ENCODE data around the gene DLGAP1. TPM values are rescaled to one million over a fixed set of nuclear protein-coding genes. Genes with fewer than 3 reads are reported as not detected.
A peak's percentile ranks its signal among the peaks of the same experiment; 100 is the strongest.

DLGAP1 gene
- total RNA-seq, 1 experiment from 2014 or later: 10.1 TPM

- H3K36me3 ChIP-seq (replicated peaks; ENCODE audit: control insufficient read depth, insufficient read depth, low read length): no peaks in the 10 kb centered on the region
- no peak for DNase-seq
- H3K27me3 ChIP-seq (ENCODE audit: control insufficient read depth, insufficient read depth, low read length): no peaks in the 10 kb centered on the region
- H3K4me3 ChIP-seq (ENCODE audit: insufficient read depth, low read depth, low read length): no peak overlapping the region
Measured at GRCh38 chr18:3960977-3961376, 494.1 kb downstream of the DLGAP1 start.

- Histone ChIP-seq H3K4me3 (ENCODE audit: insufficient read depth, low read depth, low read length) (no peak overlapping the region), H3K27me3 (ENCODE audit: control insufficient read depth, insufficient read depth, low read length) (no peaks in the 10 kb centered on the region), H3K36me3 (replicated peaks; ENCODE audit: control insufficient read depth, insufficient read depth, low read length) (no peaks in the 10 kb centered on the region)
- DNase-seq: peak; percentile 21
Measured at GRCh38 chr18:3960142-3960541, 495.0 kb downstream of the DLGAP1 start.

DNA sequence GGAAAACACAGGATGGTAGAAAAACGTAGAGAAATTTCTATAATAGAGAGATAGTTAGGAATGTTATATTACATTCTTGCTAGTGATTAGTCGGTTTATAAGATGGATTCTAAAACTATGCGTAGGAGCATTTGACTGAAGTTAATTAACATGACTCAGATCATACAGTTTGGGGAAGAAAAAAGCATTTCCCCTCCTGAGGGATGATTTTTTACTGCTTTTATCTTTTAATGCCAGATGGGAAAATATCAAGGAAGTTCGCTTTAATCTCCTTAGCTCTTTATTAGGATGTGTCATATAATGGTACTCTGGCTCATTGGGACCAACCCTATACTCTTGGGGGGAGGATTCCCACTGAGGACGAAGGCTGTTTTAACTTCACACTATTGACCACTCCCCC lies 503.1 kb downstream of the DLGAP1 start:
- DNase-seq: no peak
- Histone ChIP-seq H3K27me3 (ENCODE audit: control insufficient read depth, insufficient read depth, low read length) (no peaks in the 10 kb centered on the region), H3K4me3 (ENCODE audit: insufficient read depth, low read depth, low read length) (no peak overlapping the region)

DNA sequence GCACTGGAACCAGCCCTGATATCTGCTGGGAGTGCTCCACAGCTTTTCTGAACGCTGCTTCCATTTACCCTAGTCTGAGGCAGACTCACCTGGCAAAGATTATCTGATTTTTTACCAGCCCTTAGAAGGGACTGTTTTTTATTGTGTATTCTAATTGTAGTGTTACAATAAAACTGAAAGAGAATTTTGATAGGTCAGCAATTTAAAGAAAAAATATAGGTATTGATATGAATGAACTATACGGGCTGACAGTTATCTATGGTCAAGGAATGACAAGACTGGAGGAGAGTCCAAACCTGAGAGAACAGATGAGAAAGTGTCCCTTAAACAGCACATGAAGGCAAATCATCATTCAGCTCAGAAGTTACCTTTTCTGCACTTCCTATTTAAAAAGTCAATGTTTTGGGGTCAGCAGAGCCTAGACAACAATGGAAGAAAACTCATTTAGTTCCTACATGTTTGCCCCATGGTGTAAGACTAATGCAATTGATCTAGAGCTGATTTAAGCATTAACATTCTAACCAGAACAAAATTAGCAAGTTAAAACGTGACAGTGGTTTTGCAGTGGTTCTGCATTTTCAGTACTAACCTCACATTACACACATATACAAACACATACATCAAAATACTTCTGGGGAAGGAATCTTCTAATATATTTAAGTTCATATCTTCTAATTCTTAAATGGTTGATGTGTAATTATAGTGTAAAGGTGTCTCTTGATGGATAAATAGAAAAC lies 504.3 kb downstream of the DLGAP1 start:
- Histone ChIP-seq H3K27me3 (ENCODE audit: control insufficient read depth, insufficient read depth, low read length) (no peaks in the 10 kb centered on the region), H3K4me3 (ENCODE audit: insufficient read depth, low read depth, low read length) (no peak overlapping the region), H3K36me3 (replicated peaks; ENCODE audit: control insufficient read depth, insufficient read depth, low read length) (no peaks in the 10 kb centered on the region)
- no peak for DNase-seq

More for the DNA sequence above, 503.1 kb downstream of the DLGAP1 start:
- no peaks in the 10 kb centered on the region for H3K36me3 ChIP-seq (replicated peaks; ENCODE audit: control insufficient read depth, insufficient read depth, low read length)

DNA sequence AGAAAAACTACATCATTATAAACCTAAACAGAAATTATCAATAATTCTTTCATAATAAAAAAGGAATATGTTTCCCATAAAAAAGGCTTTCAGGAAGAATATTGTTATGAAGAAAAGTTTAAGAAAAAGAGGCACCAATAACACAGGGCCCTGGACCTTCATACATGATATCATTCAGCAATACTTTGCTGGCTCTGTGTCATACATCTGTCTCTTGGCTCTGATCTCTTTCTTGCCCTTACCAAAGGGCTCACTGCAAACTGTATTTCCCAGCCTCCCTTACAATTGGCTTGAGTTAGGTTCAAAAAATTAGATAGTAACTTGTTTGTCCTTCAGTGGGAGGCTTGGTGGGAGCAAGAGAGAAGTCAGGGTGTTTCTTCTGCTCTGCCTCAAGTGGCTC lies 506.1 kb downstream of the DLGAP1 start:
- Histone ChIP-seq H3K4me3 (ENCODE audit: insufficient read depth, low read depth, low read length) (no peak overlapping the region), H3K36me3 (replicated peaks; ENCODE audit: control insufficient read depth, insufficient read depth, low read length) (no peaks in the 10 kb centered on the region), H3K27me3 (ENCODE audit: control insufficient read depth, insufficient read depth, low read length) (no peaks in the 10 kb centered on the region)
- DNase-seq: no peak

DNA sequence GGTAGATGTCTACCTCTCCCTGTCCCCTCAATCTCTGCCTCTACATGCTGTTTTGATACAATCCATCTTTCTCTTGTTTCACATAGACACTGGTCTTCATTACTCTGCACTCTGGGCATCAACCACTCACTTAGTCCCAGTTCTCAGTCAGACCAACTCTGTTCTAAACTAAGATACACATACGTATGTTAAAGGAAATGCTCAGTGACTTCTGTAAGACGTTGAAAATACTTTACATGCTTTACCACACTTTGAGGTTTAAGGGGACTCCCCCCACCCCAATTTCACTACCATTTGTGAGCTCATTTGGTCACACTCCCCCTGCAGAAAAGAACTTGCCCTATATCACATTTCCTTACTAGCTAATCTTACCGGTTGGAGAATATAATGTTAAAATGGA lies 507.7 kb downstream of the DLGAP1 start:
- no peaks in the 10 kb centered on the region for H3K36me3 ChIP-seq (replicated peaks; ENCODE audit: control insufficient read depth, insufficient read depth, low read length)
- no peaks in the 10 kb centered on the region for H3K27me3 ChIP-seq (ENCODE audit: control insufficient read depth, insufficient read depth, low read length)
- DNase-seq: no peak
- no peak overlapping the region for H3K4me3 ChIP-seq (ENCODE audit: insufficient read depth, low read depth, low read length)

DNA sequence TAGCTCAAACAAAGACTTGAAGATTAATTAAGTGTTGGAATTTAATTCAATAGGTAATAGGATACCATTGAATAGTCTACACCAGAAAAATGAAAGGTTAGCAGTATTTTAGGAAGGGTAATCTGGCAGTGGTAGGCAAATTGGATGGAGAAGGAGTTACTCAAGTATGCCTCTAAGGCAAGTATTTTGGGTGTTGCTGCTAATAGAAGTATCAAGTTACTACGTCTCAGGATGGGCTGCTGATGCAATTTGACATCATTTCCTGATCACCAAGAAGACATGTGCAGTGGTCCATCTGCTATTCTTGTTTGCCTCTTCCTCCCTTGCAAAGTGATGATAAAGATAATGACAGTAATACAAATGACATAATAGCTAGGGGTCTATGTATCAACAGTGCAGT lies 519.8 kb downstream of the DLGAP1 start:
- DNase-seq: no peak
- Histone ChIP-seq H3K27me3 (ENCODE audit: control insufficient read depth, insufficient read depth, low read length) (no peaks in the 10 kb centered on the region), H3K36me3 (replicated peaks; ENCODE audit: control insufficient read depth, insufficient read depth, low read length) (no peaks in the 10 kb centered on the region), H3K4me3 (ENCODE audit: insufficient read depth, low read depth, low read length) (no peak overlapping the region)

DNA sequence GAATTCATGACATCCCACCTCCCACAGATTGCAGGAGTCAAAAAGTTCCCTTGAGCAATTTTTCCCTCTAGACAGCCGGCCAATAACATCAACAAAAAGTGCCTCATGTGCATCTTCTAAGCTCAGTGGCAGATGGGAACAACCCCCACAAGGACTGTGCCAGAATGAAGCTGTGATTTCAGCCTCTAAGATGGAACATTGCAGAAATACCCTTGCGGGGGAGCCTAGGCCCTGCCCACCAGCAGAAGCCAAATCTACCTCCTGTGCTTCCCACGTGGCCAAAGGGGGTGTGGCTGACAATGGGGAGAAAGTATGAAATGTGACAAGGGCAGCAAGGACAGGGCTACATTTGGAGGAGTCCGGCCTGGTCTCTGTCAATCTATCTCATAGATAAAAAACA lies 522.8 kb downstream of the DLGAP1 start:
- H3K4me3 ChIP-seq (ENCODE audit: insufficient read depth, low read depth, low read length): no peak overlapping the region
- no peaks in the 10 kb centered on the region for H3K27me3 ChIP-seq (ENCODE audit: control insufficient read depth, insufficient read depth, low read length)
- no peak for DNase-seq
- no peaks in the 10 kb centered on the region for H3K36me3 ChIP-seq (replicated peaks; ENCODE audit: control insufficient read depth, insufficient read depth, low read length)

- H3K27me3 ChIP-seq (ENCODE audit: control insufficient read depth, insufficient read depth, low read length): no peaks in the 10 kb centered on the region
- no peak for DNase-seq
Measured at GRCh38 chr18:3931542-3932112, 523.5 kb downstream of the DLGAP1 start.

GRCh38 chr18:3931013-3931315 lies 524.1 kb downstream of the DLGAP1 start:
- no peak for DNase-seq
- Histone ChIP-seq H3K4me3 (ENCODE audit: insufficient read depth, low read depth, low read length) (no peak overlapping the region), H3K27me3 (ENCODE audit: control insufficient read depth, insufficient read depth, low read length) (no peaks in the 10 kb centered on the region), H3K36me3 (replicated peaks; ENCODE audit: control insufficient read depth, insufficient read depth, low read length) (no peaks in the 10 kb centered on the region)

More at GRCh38 chr18:3931542-3932112, 523.5 kb downstream of the DLGAP1 start:
- H3K36me3 ChIP-seq (replicated peaks; ENCODE audit: control insufficient read depth, insufficient read depth, low read length): no peaks in the 10 kb centered on the region
- H3K4me3 ChIP-seq (ENCODE audit: insufficient read depth, low read depth, low read length): no peak overlapping the region

- DNase-seq: no peak
- H3K36me3 ChIP-seq (replicated peaks; ENCODE audit: control insufficient read depth, insufficient read depth, low read length): no peaks in the 10 kb centered on the region
- H3K4me3 ChIP-seq (ENCODE audit: insufficient read depth, low read depth, low read length): no peak overlapping the region
- no peaks in the 10 kb centered on the region for H3K27me3 ChIP-seq (ENCODE audit: control insufficient read depth, insufficient read depth, low read length)
Measured at GRCh38 chr18:3930126-3931012, 524.7 kb downstream of the DLGAP1 start.

DNA sequence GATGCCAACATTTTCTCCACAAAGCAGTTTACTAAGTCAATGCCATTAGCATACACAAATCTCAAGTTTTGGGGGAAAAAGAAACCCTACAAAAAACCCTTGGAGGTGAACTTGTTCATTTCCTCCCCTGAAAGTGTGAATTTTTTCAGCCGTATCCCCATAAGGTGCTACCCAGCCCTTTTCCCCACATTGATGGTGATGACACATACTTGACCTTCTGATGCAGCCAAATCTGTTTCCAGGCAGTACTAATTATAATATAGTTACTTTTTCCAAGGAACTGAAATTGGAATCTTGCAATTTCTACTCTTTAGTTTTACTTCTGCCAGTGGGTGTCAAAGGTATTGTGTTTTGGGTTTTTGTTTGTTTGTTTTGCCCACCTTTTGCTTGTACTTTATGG lies 530.7 kb downstream of the DLGAP1 start:
- no peak for DNase-seq
- H3K4me3 ChIP-seq (ENCODE audit: insufficient read depth, low read depth, low read length): no peak overlapping the region
- no peaks in the 10 kb centered on the region for H3K36me3 ChIP-seq (replicated peaks; ENCODE audit: control insufficient read depth, insufficient read depth, low read length)
- H3K27me3 ChIP-seq (ENCODE audit: control insufficient read depth, insufficient read depth, low read length): no peaks in the 10 kb centered on the region

- H3K4me3 ChIP-seq (ENCODE audit: insufficient read depth, low read depth, low read length): no peak overlapping the region
- no peak for DNase-seq
- no peaks in the 10 kb centered on the region for H3K36me3 ChIP-seq (replicated peaks; ENCODE audit: control insufficient read depth, insufficient read depth, low read length)
- no peaks in the 10 kb centered on the region for H3K27me3 ChIP-seq (ENCODE audit: control insufficient read depth, insufficient read depth, low read length)
Measured at GRCh38 chr18:3923750-3924149, 531.4 kb downstream of the DLGAP1 start.

GRCh38 chr18:3921826-3922225 lies 533.3 kb downstream of the DLGAP1 start:
- no peak for DNase-seq
- H3K36me3 ChIP-seq (replicated peaks; ENCODE audit: control insufficient read depth, insufficient read depth, low read length): no peaks in the 10 kb centered on the region

DNA sequence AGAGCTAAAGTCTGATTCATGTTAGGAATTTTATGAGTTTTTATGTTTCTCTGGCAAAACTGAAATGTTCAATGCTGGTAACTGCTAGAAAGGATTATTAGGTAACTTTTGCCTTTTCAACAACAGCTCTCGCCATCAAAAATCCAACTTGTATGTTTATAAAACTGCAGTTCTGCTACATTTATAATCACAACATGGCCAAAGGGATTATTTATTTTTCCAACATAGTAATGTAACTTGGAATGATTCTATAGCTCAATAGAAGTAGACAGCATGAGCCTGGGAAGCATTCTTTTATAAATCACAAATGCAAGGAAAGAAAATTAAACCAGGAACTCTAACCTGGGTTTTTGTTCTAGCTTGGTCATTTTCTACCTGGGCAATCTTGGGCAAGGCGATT lies 534.3 kb downstream of the DLGAP1 start:
- no peaks in the 10 kb centered on the region for H3K27me3 ChIP-seq (ENCODE audit: control insufficient read depth, insufficient read depth, low read length)
- no peak for DNase-seq
- H3K4me3 ChIP-seq (ENCODE audit: insufficient read depth, low read depth, low read length): no peak overlapping the region
- no peaks in the 10 kb centered on the region for H3K36me3 ChIP-seq (replicated peaks; ENCODE audit: control insufficient read depth, insufficient read depth, low read length)

More at GRCh38 chr18:3921826-3922225, 533.3 kb downstream of the DLGAP1 start:
- H3K4me3 ChIP-seq (ENCODE audit: insufficient read depth, low read depth, low read length): no peak overlapping the region
- no peaks in the 10 kb centered on the region for H3K27me3 ChIP-seq (ENCODE audit: control insufficient read depth, insufficient read depth, low read length)

Measured in H7 (cell line).